Heart left ventricle (tissue), 16 donors: Measurements from ENCODE around the gene MARK3. TPM values are rescaled to one million over a fixed set of nuclear protein-coding genes. Genes with fewer than 3 reads are reported as not detected.
A peak's percentile ranks its signal among the peaks of the same experiment; 100 is the strongest.

ENCODE experiments used
- ATAC-seq, 4 donors: fragments of 200-7000 bp; cut with Tn5 transposase; one replicate each; pipeline ENCODE4 v1.9.1; 2020 to 2022; ENCODE audit warnings: moderate library complexity in 4 of 4, mild to moderate bottlenecking in 3 of 4, moderate number of reproducible peaks in 1 of 4
- DNase-seq, 5 donors: peaks; one replicate each; pipeline ENCODE4 v3.0.0-alpha.2; 2020
- H3K27ac ChIP-seq, 12 donors: fragments of 200-600 bp; sonication (generic) in 4 of 12; one replicate each; pipeline versions ENCODE4 v1.5.0 to v1.8.0; 2016 to 2022; ENCODE audit warnings: mild to moderate bottlenecking in 2 of 12
- H3K27me3 ChIP-seq, 9 donors: fragments of 200-600 bp; sonication (generic) in 2 of 9; one replicate each; pipeline versions ENCODE4 v1.5.1 to v1.8.0; 2016 to 2022; ENCODE audit warnings: mild to moderate bottlenecking in 3 of 9
- H3K36me3 ChIP-seq, 9 donors: fragments of 200-600 bp; sonication (generic) in 2 of 9; one replicate each; pipeline versions ENCODE4 v1.5.0 to v1.8.0; 2018 to 2022; ENCODE audit warnings: mild to moderate bottlenecking in 2 of 9
- H3K4me1 ChIP-seq, 12 donors: fragments of 200-600 bp; sonication (generic) in 4 of 12; one replicate each; pipeline versions ENCODE4 v1.5.0 to v1.8.0; 2016 to 2022; ENCODE audit warnings: mild to moderate bottlenecking in 3 of 12
- H3K4me3 ChIP-seq, 12 donors: fragments of 200-600 bp; sonication (generic) in 4 of 12; one replicate each; pipeline versions ENCODE4 v1.5.0 to v1.8.0; 2017 to 2022; ENCODE audit warnings: mild to moderate bottlenecking in 9 of 12, moderate library complexity in 4 of 12
- H3K9me3 ChIP-seq, 12 donors: fragments of 200-600 bp; sonication (generic) in 4 of 12; one replicate each; pipeline versions ENCODE4 v1.5.0 to v1.8.0; 2016 to 2022; ENCODE audit warnings: mild to moderate bottlenecking in 1 of 12
- CTCF ChIP-seq, 12 donors: fragments of 200-600 bp; sonication (generic) in 4 of 12; IDR thresholded peaks; one replicate each; pipeline versions ENCODE4 v1.5.0 to v1.8.0; 2018 to 2022; ENCODE audit warnings: antibody characterized with exemption in 12 of 12, mild to moderate bottlenecking in 5 of 12
- POLR2A ChIP-seq, 2 donors: fragments of 450-650 bp; IDR thresholded peaks; one replicate each; pipeline ENCODE4 v1.6.1; 2017; ENCODE audit warnings: antibody characterized with exemption in 2 of 2, mild to moderate bottlenecking in 2 of 2, moderate library complexity in 2 of 2
- WGBS, 4 donors: extraction: QIAGEN DNeasy Blood & Tissue Kit in 2 of 4; methylation state at CpG; one replicate each; pipeline versions ENCODE4 v1.1.5 to v1.1.7; 2013 to 2018; 5-methylcytosine and 5-hydroxymethylcytosine counted together
- intact Hi-C, 10 donors: fragments of 100-400 bp; cut with DNase I; formaldehyde crosslinking; loops; one replicate each; pipeline versions ENCODE4 v1.11.1 to v1.14.2; 2022
- polyA plus RNA-seq, 2 donors: library from polyadenylated mRNA; stranded (reverse); fragments of 200-250 nt; gene quantifications; one replicate each; pipeline ENCODE4 v1.2.3, GENCODE V29; 2013
- total RNA-seq, 9 donors: library from RNA; depleted of rRNA in 2 of 9; stranded (reverse); fragments of >200 nt in 2 of 9; fragmentation: NEBNext Ultra II Directional in 3 of 9; extraction: Animal tissue kit (Norgen Biotek cat#: 25700) in 3 of 9; gene quantifications; one replicate each; pipeline versions ENCODE4 v1.1.0 to v1.2.4, GENCODE V29; 2016 to 2023
- donor health status: ischemic (EF 13 %, LVEDD 7.1; RV severe dilation, severe dysfunction).
- donor health status: healthy with polysubstance abuse.
- donor health status: DM: no; HTN: yes; CAD: no.
- donor health status: DM: no; HTN: no; CAD: no.
- donor health status: ischemic (EF 25% LVEDD 6.9; RV normal size, moderate dysfunction).
- donor health status: ischemic (EF 25% LVEDD 5.7; RV mildly dilated, moderate dysfunction).
- donor health status: healthy.
- donor health status: DM: yes; HTN: yes; CAD: no.
- donor health status: ischemic (EF 35%, LVEDD 5.7; RV mildly dilated, moderate dysfunction).
- donor health status: nonischemic (EF 11% LVEDD 7.7; RV severe dilation, severe dysfunction).
- donor health status: DM: yes; HTN: yes; CAD: no.
- donor health status: PGD.
- donor health status: ischemic (EF 29% LVEDD 5.4; RV normal size, mild dysfunction).
- donor health status: nonischemic (EF 23%, LVEDD 6.1; RV moderate dilation, normal function).

Gene MARK3
- total and polyA plus RNA-seq, 11 donors: 54.0 to 156 (median 111) TPM

- DNase-seq (peak in 2 of 5 donors; percentile 20 to 47), ATAC-seq (no peak)
- no peak for TF ChIP-seq POLR2A (IDR thresholded peaks at IDR 0.05)
- TF ChIP-seq CTCF (IDR thresholded peaks at IDR 0.05): no peak
- peaks cover 0 to 29% (median 3%) of the 10 kb centered on the region in 9 donors for H3K36me3 ChIP-seq
- no peaks in the 10 kb centered on the region for H3K27me3 ChIP-seq
- no peak overlapping the region for H3K4me3 ChIP-seq
- WGBS, 4 donors: 86 to 100% (median 91%) methylated on average over 6 to 11 of the region's 11 CpGs
- peak overlapping the region in 1 of 12 donors; percentile 91 for H3K27ac ChIP-seq
- peaks cover 0 to 36% (median 25%) of the 10 kb centered on the region in 12 donors for H3K4me1 ChIP-seq
- no peaks in the 10 kb centered on the region for H3K9me3 ChIP-seq
- intact Hi-C loops: no loop called here
These were observed 150.8 kb downstream of the MARK3 start for GRCh38 chr14:103535891-103536565.

GRCh38 chr14:103536693-103537092 lies 151.5 kb downstream of the MARK3 start:
- peaks cover 0 to 29% (median 3%) of the 10 kb centered on the region in 9 donors for H3K36me3 ChIP-seq
- no peaks in the 10 kb centered on the region for H3K27me3 ChIP-seq
- H3K4me1 ChIP-seq: peaks cover 0 to 43% (median 32%) of the 10 kb centered on the region in 12 donors
- 72 to 87% (median 82%) methylated on average over 4 to 9 of the region's 9 CpGs for WGBS, 4 donors
- ATAC-seq (no peak), DNase-seq (peak in 2 of 5 donors; percentile 20 to 53)
- H3K9me3 ChIP-seq: no peaks in the 10 kb centered on the region
- TF ChIP-seq POLR2A (IDR thresholded peaks at IDR 0.05) (no peak), CTCF (IDR thresholded peaks at IDR 0.05) (no peak)
- H3K4me3 ChIP-seq: no peak overlapping the region
- intact Hi-C loops: no loop called here
- peak overlapping the region in 2 of 12 donors; percentile 84 to 91 for H3K27ac ChIP-seq

GRCh38 chr14:103537175-103537990 lies 152.2 kb downstream of the MARK3 start:
- H3K4me1 ChIP-seq: peaks cover 0 to 50% (median 39%) of the 10 kb centered on the region in 12 donors
- H3K4me3 ChIP-seq: no peak overlapping the region
- WGBS, 4 donors: 68 to 81% (median 73%) methylated on average over 16 to 18 of the region's 18 CpGs
- intact Hi-C loops: no loop called here
- DNase-seq (peak in 2 of 5 donors; percentile 14 to 49), ATAC-seq (no peak)
- no peaks in the 10 kb centered on the region for H3K9me3 ChIP-seq
- TF ChIP-seq CTCF (IDR thresholded peaks at IDR 0.05): no peak
- no peak for TF ChIP-seq POLR2A (IDR thresholded peaks at IDR 0.05)
- H3K36me3 ChIP-seq: peaks cover 0 to 29% (median 3%) of the 10 kb centered on the region in 9 donors
- no peaks in the 10 kb centered on the region for H3K27me3 ChIP-seq
- peak overlapping the region in 4 of 12 donors; percentile 75 to 91 (median 82) for H3K27ac ChIP-seq
